TTC549 (cell line): ENCODE results near the gene ZNF550.

Experiments
- FAIRE-seq: peaks from 2 replicates; lab custom pipeline; 2012; peaks lifted over from hg19 to GRCh38; lab: Jason Lieb, UNC

ZNF550 gene

GRCh38 chr19:57559404-57560025, at the start of gene ZNF550:
ZNF550 (minus strand) TSS chr19:57559863; CDS start chr19:57559682, 181 bp downstream.
- FAIRE-seq, result peak; percentile 68

GRCh38 chr19:57606931-57607330, 47.3 kb upstream of the ZNF550 start:
- no peak for FAIRE-seq

GRCh38 chr19:57599761-57600383, 40.2 kb upstream of the ZNF550 start, which contains the start of gene ZNF530:
ZNF530 (plus strand) TSS chr19:57599885; CDS start chr19:57604346, 4,461 bp downstream.
- peak; percentile 56 for FAIRE-seq

DNA sequence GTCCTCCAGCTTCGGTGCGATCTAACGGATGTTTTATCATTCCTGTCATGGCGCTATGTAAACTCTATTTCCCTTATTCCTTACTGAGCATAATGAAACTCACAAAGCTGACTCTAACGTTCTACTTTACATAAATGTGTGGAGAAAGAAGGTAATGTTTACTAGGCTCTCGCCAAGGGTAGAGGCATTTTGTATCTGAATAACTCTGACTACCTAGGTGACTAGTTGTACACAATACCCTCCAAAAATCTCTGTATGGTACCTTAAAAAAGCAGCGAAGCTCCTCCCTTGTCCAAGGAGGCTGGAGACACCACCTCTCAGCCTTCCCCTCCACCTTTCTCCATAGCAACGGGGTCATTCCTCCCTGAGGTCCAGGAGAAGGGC, 39.7 kb upstream of the ZNF550 start:
- no peak for FAIRE-seq

- no peak for FAIRE-seq
Observed at GRCh38 chr19:57587529-57587928, 27.9 kb upstream of the ZNF550 start.

- peak; percentile 88 for FAIRE-seq
Observed at GRCh38 chr19:57583521-57584416, 24.1 kb upstream of the ZNF550 start, which contains the start of gene ZIK1. ZIK1 (plus strand) TSS chr19:57584145; CDS start chr19:57584357, 212 bp downstream.

GRCh38 chr19:57583104-57583520, 23.4 kb upstream of the ZNF550 start:
- no peak for FAIRE-seq

- peak; percentile 97 for FAIRE-seq
Observed at GRCh38 chr19:57578487-57579205, 19.0 kb upstream of the ZNF550 start, which contains the start of gene ZNF416. ZNF416 (minus strand) TSS chr19:57578911; CDS start chr19:57578704, 207 bp downstream.

DNA sequence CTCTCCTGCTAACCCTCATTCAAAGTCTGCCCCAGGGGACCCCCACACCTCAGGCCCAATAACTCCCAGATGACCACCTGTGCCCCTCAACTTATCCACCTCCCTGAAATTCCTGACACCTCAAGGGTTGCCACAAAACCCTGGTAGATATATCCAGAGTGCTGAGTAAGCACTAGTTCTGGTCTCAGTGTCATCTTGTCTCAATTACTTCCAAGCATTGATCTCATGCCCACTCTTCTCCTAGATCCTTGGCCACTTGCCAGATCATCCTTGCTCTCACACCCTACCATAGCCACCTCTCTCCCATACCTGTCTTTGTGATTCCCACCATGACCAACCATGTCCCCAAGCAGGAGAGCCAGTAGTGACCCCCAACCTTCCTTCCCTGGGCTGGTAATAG, 17.0 kb upstream of the ZNF550 start:
- no peak for FAIRE-seq

DNA sequence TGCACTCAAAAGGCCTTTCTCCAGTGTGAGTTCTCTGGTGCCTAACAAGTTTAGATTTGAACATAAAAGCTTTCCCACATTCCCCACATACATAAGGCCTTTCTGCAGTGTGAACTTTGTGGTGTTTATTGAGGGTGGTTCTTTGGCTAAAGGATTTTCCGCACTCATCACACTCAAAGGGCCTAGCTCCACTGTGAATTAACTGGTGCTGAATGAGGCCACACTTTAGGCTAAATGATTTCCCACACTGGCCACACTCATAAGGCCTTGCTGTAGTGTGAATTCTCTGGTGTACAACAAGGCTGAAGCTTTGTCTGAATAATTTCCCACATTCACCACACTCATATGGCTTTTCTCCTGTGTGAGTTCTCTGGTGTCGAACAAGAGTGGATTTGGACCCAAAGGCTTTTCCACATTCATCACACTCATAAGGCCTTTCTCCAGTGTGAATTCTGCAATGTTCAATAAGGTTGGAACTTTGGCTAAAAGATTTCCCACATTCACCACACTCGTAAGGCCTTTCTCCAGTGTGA, 12.8 kb upstream of the ZNF550 start:
- no peak for FAIRE-seq

DNA sequence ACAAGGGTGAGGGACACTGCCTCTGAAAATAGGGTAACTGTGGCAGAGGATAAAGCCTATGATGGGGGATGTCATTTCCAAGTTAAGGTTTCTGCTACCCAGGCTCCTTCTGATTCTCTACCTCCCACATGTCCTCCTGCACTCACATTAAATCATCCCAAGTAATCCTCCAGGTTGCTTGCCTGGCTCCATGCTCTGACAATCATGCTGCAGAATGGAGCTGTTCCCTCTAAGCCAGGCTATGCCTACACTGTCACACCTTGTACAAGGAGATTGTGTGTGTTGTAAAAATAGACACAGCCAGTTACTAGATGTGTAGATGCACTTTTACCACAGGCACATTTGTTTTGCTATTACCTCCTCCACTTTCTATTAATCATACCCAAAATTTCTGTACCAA, 11.0 kb upstream of the ZNF550 start:
- no peak for FAIRE-seq

DNA sequence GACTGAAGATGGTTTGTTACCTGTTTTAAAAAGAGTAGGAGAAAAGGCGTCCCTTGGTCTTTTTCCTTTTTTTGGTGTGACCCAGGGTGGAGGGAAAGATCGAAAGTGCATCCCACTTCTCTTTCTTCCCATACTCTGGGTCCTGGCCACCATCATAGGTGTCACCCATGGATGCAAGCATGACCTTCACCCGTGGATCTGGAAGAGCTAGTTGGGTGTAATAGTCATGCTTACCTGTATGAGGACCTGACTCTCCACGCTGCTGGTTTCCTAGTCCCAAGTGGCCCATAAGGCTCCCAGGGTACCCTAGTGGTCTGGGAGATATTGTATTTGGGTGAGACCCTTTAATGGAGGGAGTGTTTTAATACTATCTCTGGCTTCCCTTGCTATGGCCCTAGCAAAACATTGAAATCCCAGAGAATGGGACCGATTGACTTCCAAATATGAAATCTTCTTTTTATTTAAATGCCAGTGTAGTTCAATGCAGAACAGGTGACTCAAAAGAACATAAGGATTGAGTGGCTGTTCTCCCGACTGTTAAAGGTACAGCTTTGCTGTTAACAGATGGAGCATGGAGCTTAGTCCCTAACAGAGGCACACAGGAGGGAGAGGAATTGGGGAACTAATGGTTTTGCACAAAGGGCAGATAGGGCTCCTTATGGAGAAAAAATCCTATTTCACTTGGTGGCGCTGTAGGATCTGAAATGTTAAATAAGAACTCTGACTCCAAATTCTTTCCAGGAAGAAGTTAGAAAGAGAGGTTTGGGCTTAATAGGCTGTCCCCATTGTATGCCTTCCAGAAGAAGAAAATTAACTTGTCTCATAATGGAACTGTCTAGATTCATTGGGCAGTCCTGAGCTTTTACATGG, 7.0 kb upstream of the ZNF550 start:
- no peak for FAIRE-seq

- FAIRE-seq, result no peak
Observed at GRCh38 chr19:57563547-57563946, 3.9 kb upstream of the ZNF550 start.

GRCh38 chr19:57560049-57560491, 407 bp upstream of the ZNF550 start:
- FAIRE-seq, result no peak

- FAIRE-seq, result no peak
Observed at GRCh38 chr19:57559008-57559403, 657 bp downstream of the ZNF550 start.

GRCh38 chr19:57558525-57558924, 1.1 kb downstream of the ZNF550 start:
- no peak for FAIRE-seq

DNA sequence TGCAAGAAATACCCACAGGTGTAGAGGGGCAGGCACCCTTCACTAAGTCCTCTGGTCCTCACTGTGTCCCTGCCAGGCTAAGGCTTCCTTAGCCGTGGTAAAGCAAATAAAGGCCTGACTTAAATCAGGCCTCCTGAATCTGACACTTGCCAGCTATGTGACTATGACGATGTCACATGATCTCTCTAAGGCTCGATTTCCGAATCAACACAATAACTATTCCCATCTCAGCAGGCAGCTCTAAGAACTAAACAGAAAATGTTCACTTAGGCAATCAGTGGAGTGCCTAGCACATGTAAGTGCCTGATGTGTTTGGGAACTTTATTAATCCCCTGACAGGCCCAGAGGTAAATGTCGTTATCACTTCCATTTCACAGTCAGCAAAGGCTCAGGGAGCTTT, 2.0 kb downstream of the ZNF550 start:
- no peak for FAIRE-seq

GRCh38 chr19:57552432-57552831, 7.2 kb downstream of the ZNF550 start:
- no peak for FAIRE-seq

DNA sequence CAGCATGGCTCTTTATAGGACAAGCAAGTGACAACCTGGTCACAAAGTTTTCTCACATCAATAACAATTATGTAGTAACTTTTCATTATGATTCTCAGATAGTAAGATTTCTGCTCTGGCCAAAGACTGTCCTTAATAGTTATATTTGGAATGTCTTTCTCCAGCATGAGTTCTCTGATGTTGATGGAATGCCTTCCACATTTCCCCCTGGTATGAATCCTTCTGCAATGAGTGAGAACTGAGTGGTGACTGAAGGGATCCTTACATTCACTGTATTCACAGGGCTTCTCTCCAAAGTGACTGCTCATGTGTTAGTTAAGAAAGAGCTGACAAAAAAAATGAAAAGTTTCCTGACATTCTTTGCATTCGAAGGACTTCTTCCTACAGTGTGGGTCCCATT, 13.2 kb downstream of the ZNF550 start:
- no peak for FAIRE-seq

DNA sequence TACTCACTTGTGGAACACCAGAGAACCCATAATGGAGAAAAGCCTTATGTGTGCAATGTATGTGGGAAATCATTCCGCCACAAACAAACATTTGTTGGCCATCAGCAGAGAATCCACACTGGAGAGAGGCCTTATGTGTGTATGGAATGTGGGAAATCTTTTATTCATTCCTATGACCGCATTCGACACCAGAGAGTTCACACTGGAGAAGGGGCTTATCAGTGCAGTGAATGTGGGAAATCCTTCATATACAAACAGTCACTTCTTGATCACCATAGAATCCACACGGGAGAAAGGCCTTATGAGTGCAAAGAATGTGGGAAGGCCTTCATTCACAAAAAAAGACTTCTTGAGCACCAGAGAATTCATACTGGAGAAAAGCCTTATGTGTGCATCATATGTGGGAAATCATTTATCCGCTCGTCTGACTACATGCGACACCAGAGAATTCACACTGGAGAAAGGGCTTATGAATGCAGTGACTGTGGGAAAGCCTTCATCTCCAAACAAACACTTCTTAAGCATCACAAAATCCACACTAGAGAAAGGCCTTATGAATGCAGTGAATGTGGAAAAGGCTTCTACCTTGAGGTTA, 21.6 kb downstream of the ZNF550 start:
- FAIRE-seq, result no peak
